RCC 7860 (cell line): ENCODE results near the gene EPHB1.

ENCODE experiments used
- DNase-seq: peaks from one replicate; pipeline ENCODE4 v3.0.0-alpha.2; 2015; ENCODE audit warnings: low spot score
- FAIRE-seq: peaks from 2 replicates; lab custom pipeline; 2012; peaks lifted over from hg19 to GRCh38; lab: Jason Lieb, UNC

The EPHB1 gene

GRCh38 chr3:135170732-135171131 lies 375.7 kb downstream of the EPHB1 start:
- FAIRE-seq (no peak), DNase-seq (no peak)

GRCh38 chr3:135172191-135172869 lies 377.3 kb downstream of the EPHB1 start:
- no peak for FAIRE-seq
- no peak for DNase-seq

- DNase-seq (no peak), FAIRE-seq (no peak)
Observed at GRCh38 chr3:135175728-135176277, 380.7 kb downstream of the EPHB1 start.

- no peak for FAIRE-seq
Observed at GRCh38 chr3:135176881-135177280, 381.8 kb downstream of the EPHB1 start.

GRCh38 chr3:135178566-135178965 lies 383.5 kb downstream of the EPHB1 start:
- DNase-seq (no peak), FAIRE-seq (no peak)

More at GRCh38 chr3:135176881-135177280, 381.8 kb downstream of the EPHB1 start:
- DNase-seq: no peak

GRCh38 chr3:135181408-135181807 lies 386.3 kb downstream of the EPHB1 start:
- DNase-seq: no peak
- FAIRE-seq: no peak

GRCh38 chr3:135182364-135182998 lies 387.4 kb downstream of the EPHB1 start:
- DNase-seq (no peak), FAIRE-seq (no peak)

GRCh38 chr3:135190658-135191057 lies 395.6 kb downstream of the EPHB1 start:
- DNase-seq: no peak
- no peak for FAIRE-seq

- DNase-seq: no peak
- no peak for FAIRE-seq
Observed at GRCh38 chr3:135191708-135192107, 396.6 kb downstream of the EPHB1 start.

- DNase-seq: no peak
- FAIRE-seq: no peak
Observed at GRCh38 chr3:135192929-135193328, 397.9 kb downstream of the EPHB1 start.

- FAIRE-seq (no peak), DNase-seq (no peak)
Observed at GRCh38 chr3:135197246-135197645, 402.2 kb downstream of the EPHB1 start.

- FAIRE-seq: no peak
Observed at GRCh38 chr3:135197856-135198255, 402.8 kb downstream of the EPHB1 start.

GRCh38 chr3:135199137-135199536 lies 404.1 kb downstream of the EPHB1 start:
- DNase-seq (no peak), FAIRE-seq (no peak)

More at GRCh38 chr3:135197856-135198255, 402.8 kb downstream of the EPHB1 start:
- DNase-seq: no peak

- DNase-seq: no peak
- FAIRE-seq: no peak
Observed at GRCh38 chr3:135203026-135203425, 408.0 kb downstream of the EPHB1 start.

GRCh38 chr3:135213213-135213612 lies 418.2 kb downstream of the EPHB1 start:
- DNase-seq (no peak), FAIRE-seq (no peak)

GRCh38 chr3:135213822-135214221 lies 418.8 kb downstream of the EPHB1 start:
- no peak for FAIRE-seq
- DNase-seq: no peak

- DNase-seq (no peak), FAIRE-seq (no peak)
Observed at GRCh38 chr3:135214400-135214799, 419.3 kb downstream of the EPHB1 start.

- FAIRE-seq: no peak
Observed at GRCh38 chr3:135215516-135215915, 420.5 kb downstream of the EPHB1 start.

GRCh38 chr3:135216659-135217058 lies 421.6 kb downstream of the EPHB1 start:
- DNase-seq: no peak
- no peak for FAIRE-seq

More at GRCh38 chr3:135215516-135215915, 420.5 kb downstream of the EPHB1 start:
- no peak for DNase-seq

GRCh38 chr3:135217730-135218129 lies 422.7 kb downstream of the EPHB1 start:
- no peak for DNase-seq

GRCh38 chr3:135218304-135218703 lies 423.2 kb downstream of the EPHB1 start:
- DNase-seq (no peak), FAIRE-seq (no peak)

More at GRCh38 chr3:135217730-135218129, 422.7 kb downstream of the EPHB1 start:
- no peak for FAIRE-seq

- FAIRE-seq (no peak), DNase-seq (no peak)
Observed at GRCh38 chr3:135218782-135219181, 423.7 kb downstream of the EPHB1 start.
